OCI-LY7 (cell line): ENCODE data around the gene ATP1B2. TPM values are rescaled to one million over a fixed set of nuclear protein-coding genes. Genes with fewer than 3 reads are reported as not detected.

Experiments used
- BruUV-seq: library from RNA; stranded (reverse); fragments of 400-500 nt; replicated peaks from 2 replicates; lab custom pipeline; 2021; lab: Mats Ljungman, UMichigan
- CTCF ChIA-PET: fragments of 300-600 bp; sonication (Branson Sonifier 250); formaldehyde crosslinking; loops from one replicate; lab custom pipeline; 2022; ENCODE audit warnings: antibody characterized with exemption; ENCODE audit not compliant: unreplicated experiment; lab: Charles Lee
- POLR2A ChIA-PET: fragments of 300-600 bp; sonication (Branson Sonifier 250); formaldehyde crosslinking; loops from one replicate; lab custom pipeline; 2022; ENCODE audit warnings: antibody characterized with exemption; lab: Charles Lee
- DNase-seq: peaks from one replicate; pipeline ENCODE4 v3.0.0-alpha.2; 2015; ENCODE audit warnings: low spot score
- H2AFZ ChIP-seq: fragments of 200-600 bp; sonication (generic), shearing (Covaris generic); 2 replicates; pipeline ENCODE4 v1.6.1; 2014; ENCODE audit warnings: mild to moderate bottlenecking, antibody characterized with exemption, low read length, moderate library complexity
- H3K27ac ChIP-seq: fragments of 200-600 bp; sonication (generic); 2 replicates; pipeline ENCODE4 v1.5.1; 2014; ENCODE audit warnings: mixed run types, low read depth, mild to moderate bottlenecking, moderate library complexity, low read length, inconsistent platforms; ENCODE audit not compliant: poor library complexity, severe bottlenecking
- H3K36me3 ChIP-seq: fragments of 200-600 bp; sonication (generic); 2 replicates; pipeline ENCODE4 v1.6.1; 2014; ENCODE audit warnings: mild to moderate bottlenecking, antibody characterized with exemption, low read length, moderate library complexity, mixed read lengths; ENCODE audit not compliant: insufficient read depth
- H3K4me1 ChIP-seq: fragments of 200-600 bp; sonication (generic); 2 replicates; pipeline ENCODE4 v1.5.1; 2014; ENCODE audit warnings: mild to moderate bottlenecking, low read length; ENCODE audit not compliant: insufficient read depth, poor library complexity, severe bottlenecking
- H3K4me2 ChIP-seq: fragments of 200-600 bp; sonication (generic); 2 replicates; pipeline ENCODE4 v1.6.1; 2014; ENCODE audit warnings: mild to moderate bottlenecking, low read length
- H3K4me3 ChIP-seq: fragments of 200-600 bp; sonication (generic); 2 replicates; pipeline ENCODE4 v1.5.1; 2014; ENCODE audit warnings: mild to moderate bottlenecking, low read depth, low read length; ENCODE audit not compliant: poor library complexity, severe bottlenecking
- H3K79me2 ChIP-seq: fragments of 200-600 bp; sonication (generic); 2 replicates; pipeline ENCODE4 v1.6.1; 2016; ENCODE audit warnings: low read depth, mild to moderate bottlenecking, low read length, moderate library complexity, mixed read lengths; ENCODE audit not compliant: insufficient read depth
- H3K9me2 ChIP-seq: fragments of 200-600 bp; sonication (generic); 2 replicates; pipeline ENCODE4 v1.6.1; 2016; ENCODE audit warnings: mild to moderate bottlenecking, low read length, mixed read lengths; ENCODE audit not compliant: insufficient read depth
- H3K9me3 ChIP-seq: fragments of 200-600 bp; sonication (generic); 2 replicates; pipeline ENCODE4 v1.6.1; 2014; ENCODE audit warnings: mild to moderate bottlenecking, mixed run types, low read length, mixed read lengths
- H4K20me1 ChIP-seq: fragments of 200-600 bp; sonication (generic); 2 replicates; pipeline ENCODE4 v1.6.1; 2014; ENCODE audit warnings: mild to moderate bottlenecking, antibody characterized with exemption, low read length, moderate library complexity, mixed read lengths; ENCODE audit not compliant: insufficient read depth
- CTCF ChIP-seq: fragments of 200-600 bp; sonication (generic); conservative IDR thresholded peaks from 2 replicates; pipeline ENCODE4 v1.5.1; 2014; ENCODE audit warnings: mild to moderate bottlenecking, antibody characterized with exemption, low read length, moderate library complexity, mixed read lengths
- EZH2phosphoT487 ChIP-seq: fragments of 200-600 bp; sonication (generic); IDR thresholded peaks from 2 replicates; pipeline ENCODE4 v1.6.1; 2018; ENCODE audit warnings: low read depth, borderline replicate concordance, mild to moderate bottlenecking, mixed run types, antibody characterized with exemption, low read length, moderate library complexity, mixed read lengths
- intact Hi-C: fragments of 100-400 bp; cut with micrococcal nuclease; formaldehyde crosslinking; loops from one replicate; pipeline ENCODE4 v1.10.0; 2022; ENCODE audit not compliant: unreplicated experiment
- total RNA-seq, 2 experiments: library from RNA; depleted of rRNA in 1 of 2; stranded (reverse); fragments of >200 nt in 1 of 2; shearing (Covaris generic) in 1 of 2; gene quantifications; 2 replicates each; pipeline ENCODE4 v1.2.3, GENCODE V29; 2014 to 2022

The ATP1B2 gene
- total RNA-seq, 2 experiments from 2014 or later: not detected

GRCh38 chr17:7705269-7706255, 54.8 kb downstream of the ATP1B2 start:
- no peak for TF ChIP-seq CTCF
- TF ChIP-seq EZH2phosphoT487: no peak
- no TSS peak for BruUV-seq
- intact Hi-C loops: no loop called here
- no peak overlapping the region for H3K4me3 ChIP-seq
- H3K36me3 ChIP-seq: peaks cover 8% of the 10 kb centered on the region
- no peak overlapping the region for H2AFZ ChIP-seq
- no peaks in the 10 kb centered on the region for H3K9me3 ChIP-seq
- no peak overlapping the region for H3K27ac ChIP-seq
- no peaks in the 10 kb centered on the region for H3K79me2 ChIP-seq
- no peak for DNase-seq
- H3K4me1 ChIP-seq: peaks cover 7% of the 10 kb centered on the region
- ChIA-PET POLR2A (no interaction called here), CTCF (no interaction called here)
- H3K4me2 ChIP-seq: no peak overlapping the region
- no peaks in the 10 kb centered on the region; the same call in 1 of the 2 replicates for H4K20me1 ChIP-seq
- H3K9me2 ChIP-seq: no peaks in the 10 kb centered on the region

- CTCF ChIA-PET: no interaction called here
- no peak overlapping the region for H3K27ac ChIP-seq
- H3K36me3 ChIP-seq: peaks cover 2% of the 10 kb centered on the region; the same call in 1 of the 2 replicates
- H3K9me2 ChIP-seq: 0 out of 2 replicates have a peak, but pooled peaks cover 4% of the 10 kb centered on the region
- H2AFZ ChIP-seq: no peak overlapping the region
- BruUV-seq: no TSS peak
- POLR2A ChIA-PET: interaction anchor here (0.5 to 0.6 kb wide), 2 partner anchors 53 to 431 kb away, joined by 3 read pairs; no protein-coding TSS in a partner anchor
- TF ChIP-seq EZH2phosphoT487: no peak
- TF ChIP-seq CTCF: no peak
- no peak overlapping the region for H3K4me3 ChIP-seq
- no peaks in the 10 kb centered on the region; the same call in 1 of the 2 replicates for H4K20me1 ChIP-seq
- DNase-seq: no peak
- intact Hi-C loops: no loop called here
- H3K9me3 ChIP-seq: no peaks in the 10 kb centered on the region
- peaks cover 10% of the 10 kb centered on the region for H3K4me1 ChIP-seq
- no peak overlapping the region for H3K4me2 ChIP-seq
- no peaks in the 10 kb centered on the region for H3K79me2 ChIP-seq
Observed at GRCh38 chr17:7706631-7707354, 56.1 kb downstream of the ATP1B2 start.

Other genes starting within 250 kb of the ATP1B2 start
- gene TMEM256, start 246.8 kb upstream of the ATP1B2 start, total RNA-seq (2014; rRNA removed; shearing (Covaris generic)): 108 and 165 TPM in 2 replicates
- gene TMEM256, start 246.8 kb upstream of the ATP1B2 start, total RNA-seq (2022): 96.6 and 107 TPM in 2 replicates
- gene NLGN2, start 243.1 kb upstream of the ATP1B2 start, total RNA-seq (2014; rRNA removed; shearing (Covaris generic)): 0.06 TPM in 1 of 2 replicates, not detected in the other
- 1.2 TPM in 1 of 2 replicates, not detected in the other for gene NLGN2, start 243.1 kb upstream of the ATP1B2 start, total RNA-seq (2022)
- not detected in 2 replicates for gene SPEM1, start 230.6 kb upstream of the ATP1B2 start, total RNA-seq (2014; rRNA removed; shearing (Covaris generic))
- not detected in 2 replicates for gene SPEM1, start 230.6 kb upstream of the ATP1B2 start, total RNA-seq (2022)
- not detected in 2 replicates for gene SPEM2, start 225.3 kb upstream of the ATP1B2 start, total RNA-seq (2014; rRNA removed; shearing (Covaris generic))
- not detected in 2 replicates for gene SPEM2, start 225.3 kb upstream of the ATP1B2 start, total RNA-seq (2022)
- not detected in 2 replicates for gene SPEM3, start 222.1 kb upstream of the ATP1B2 start, total RNA-seq (2014; rRNA removed; shearing (Covaris generic))
- not detected in 2 replicates for gene SPEM3, start 222.1 kb upstream of the ATP1B2 start, total RNA-seq (2022)
- gene TMEM102, start 215.5 kb upstream of the ATP1B2 start, total RNA-seq (2014; rRNA removed; shearing (Covaris generic)): 13.4 and 15.6 TPM in 2 replicates
- gene TMEM102, start 215.5 kb upstream of the ATP1B2 start, total RNA-seq (2022): 16.6 and 18.9 TPM in 2 replicates
- gene FGF11, start 211.4 kb upstream of the ATP1B2 start, total RNA-seq (2014; rRNA removed; shearing (Covaris generic)): 1.3 and 2.8 TPM in 2 replicates
- gene FGF11, start 211.4 kb upstream of the ATP1B2 start, total RNA-seq (2022): 9.9 and 11.0 TPM in 2 replicates
- 12.7 and 13.2 TPM in 2 replicates for gene CHRNB1, start 205.9 kb upstream of the ATP1B2 start, total RNA-seq (2014; rRNA removed; shearing (Covaris generic))
- 13.4 and 15.6 TPM in 2 replicates for gene CHRNB1, start 205.9 kb upstream of the ATP1B2 start, total RNA-seq (2022)
- gene ZBTB4, start 171.3 kb upstream of the ATP1B2 start, total RNA-seq (2014; rRNA removed; shearing (Covaris generic)): 3.4 and 3.5 TPM in 2 replicates
- 3.9 and 4.6 TPM in 2 replicates for gene ZBTB4, start 171.3 kb upstream of the ATP1B2 start, total RNA-seq (2022)
- not detected in 2 replicates for gene SLC35G6, start 169.5 kb upstream of the ATP1B2 start, total RNA-seq (2014; rRNA removed; shearing (Covaris generic))
- gene SLC35G6, start 169.5 kb upstream of the ATP1B2 start, total RNA-seq (2022): not detected in 2 replicates
- gene POLR2A, start 166.6 kb upstream of the ATP1B2 start, total RNA-seq (2014; rRNA removed; shearing (Covaris generic)): 76.6 and 84.2 TPM in 2 replicates
- gene POLR2A, start 166.6 kb upstream of the ATP1B2 start, total RNA-seq (2022): 218 and 264 TPM in 2 replicates
- gene TNFSF12, start 101.9 kb upstream of the ATP1B2 start, total RNA-seq (2014; rRNA removed; shearing (Covaris generic)): not detected in 2 replicates
- gene TNFSF12, start 101.9 kb upstream of the ATP1B2 start, total RNA-seq (2022): not detected in 2 replicates
- gene TNFSF13, start 92.2 kb upstream of the ATP1B2 start, total RNA-seq (2014; rRNA removed; shearing (Covaris generic)): 0.49 and 0.98 TPM in 2 replicates
- gene TNFSF13, start 92.2 kb upstream of the ATP1B2 start, total RNA-seq (2022): 4.8 and 6.0 TPM in 2 replicates
- gene SENP3, start 89.0 kb upstream of the ATP1B2 start, total RNA-seq (2014; rRNA removed; shearing (Covaris generic)): 100 and 102 TPM in 2 replicates
- gene SENP3, start 89.0 kb upstream of the ATP1B2 start, total RNA-seq (2022): 62.4 and 77.6 TPM in 2 replicates
- 0.10 and 0.54 TPM in 2 replicates for gene CD68, start 71.3 kb upstream of the ATP1B2 start, total RNA-seq (2014; rRNA removed; shearing (Covaris generic))
- 0.44 and 0.72 TPM in 2 replicates for gene CD68, start 71.3 kb upstream of the ATP1B2 start, total RNA-seq (2022)
- gene MPDU1, start 67.1 kb upstream of the ATP1B2 start, total RNA-seq (2014; rRNA removed; shearing (Covaris generic)): 30.4 and 34.5 TPM in 2 replicates
- 21.3 and 26.1 TPM in 2 replicates for gene MPDU1, start 67.1 kb upstream of the ATP1B2 start, total RNA-seq (2022)
- gene SOX15, start 60.8 kb upstream of the ATP1B2 start, total RNA-seq (2014; rRNA removed; shearing (Covaris generic)): 0.23 and 1.6 TPM in 2 replicates
- gene SOX15, start 60.8 kb upstream of the ATP1B2 start, total RNA-seq (2022): 0.57 and 0.84 TPM in 2 replicates
- 24.6 and 32.4 TPM in 2 replicates for gene FXR2, start 36.0 kb upstream of the ATP1B2 start, total RNA-seq (2014; rRNA removed; shearing (Covaris generic))
- gene FXR2, start 36.0 kb upstream of the ATP1B2 start, total RNA-seq (2022): 32.1 and 41.4 TPM in 2 replicates
- gene SAT2, start 23.1 kb upstream of the ATP1B2 start, total RNA-seq (2014; rRNA removed; shearing (Covaris generic)): 16.0 and 16.9 TPM in 2 replicates
- gene SAT2, start 23.1 kb upstream of the ATP1B2 start, total RNA-seq (2022): 37.3 and 41.1 TPM in 2 replicates
- not detected in 2 replicates for gene SHBG, start 20.8 kb upstream of the ATP1B2 start, total RNA-seq (2014; rRNA removed; shearing (Covaris generic))
- gene SHBG, start 20.8 kb upstream of the ATP1B2 start, total RNA-seq (2022): 0.50 and 0.53 TPM in 2 replicates
- gene TP53, start 36.6 kb downstream of the ATP1B2 start, total RNA-seq (2014; rRNA removed; shearing (Covaris generic)): 52.9 and 69.2 TPM in 2 replicates
- gene TP53, start 36.6 kb downstream of the ATP1B2 start, total RNA-seq (2022): 172 and 195 TPM in 2 replicates
- gene WRAP53, start 37.6 kb downstream of the ATP1B2 start, total RNA-seq (2014; rRNA removed; shearing (Covaris generic)): 30.7 and 39.3 TPM in 2 replicates
- 24.8 and 27.4 TPM in 2 replicates for gene WRAP53, start 37.6 kb downstream of the ATP1B2 start, total RNA-seq (2022)
- gene EFNB3, start 54.3 kb downstream of the ATP1B2 start, total RNA-seq (2014; rRNA removed; shearing (Covaris generic)): not detected in 2 replicates
- gene EFNB3, start 54.3 kb downstream of the ATP1B2 start, total RNA-seq (2022): 0.11 and 0.15 TPM in 2 replicates
- gene DNAH2, start 66.8 kb downstream of the ATP1B2 start, total RNA-seq (2014; rRNA removed; shearing (Covaris generic)): 0.05 TPM in 1 of 2 replicates, not detected in the other
- gene DNAH2, start 66.8 kb downstream of the ATP1B2 start, total RNA-seq (2022): not detected in 2 replicates
- 4.4 and 10.0 TPM in 2 replicates for gene KDM6B, start 183.3 kb downstream of the ATP1B2 start, total RNA-seq (2014; rRNA removed; shearing (Covaris generic))
- gene KDM6B, start 183.3 kb downstream of the ATP1B2 start, total RNA-seq (2022): 46.4 and 62.9 TPM in 2 replicates
- gene TMEM88, start 204.1 kb downstream of the ATP1B2 start, total RNA-seq (2014; rRNA removed; shearing (Covaris generic)): 0.41 TPM in 1 of 2 replicates, not detected in the other
- gene TMEM88, start 204.1 kb downstream of the ATP1B2 start, total RNA-seq (2022): 3.8 and 4.0 TPM in 2 replicates
- gene NAA38, start 206.6 kb downstream of the ATP1B2 start, total RNA-seq (2014; rRNA removed; shearing (Covaris generic)): 168 and 205 TPM in 2 replicates
- gene NAA38, start 206.6 kb downstream of the ATP1B2 start, total RNA-seq (2022): 149 and 153 TPM in 2 replicates
- 16.9 and 18.1 TPM in 2 replicates for gene CYB5D1, start 207.1 kb downstream of the ATP1B2 start, total RNA-seq (2014; rRNA removed; shearing (Covaris generic))
- 19.3 and 24.8 TPM in 2 replicates for gene CYB5D1, start 207.1 kb downstream of the ATP1B2 start, total RNA-seq (2022)
- gene CHD3, start 237.9 kb downstream of the ATP1B2 start, total RNA-seq (2014; rRNA removed; shearing (Covaris generic)): 42.5 and 59.6 TPM in 2 replicates
- gene CHD3, start 237.9 kb downstream of the ATP1B2 start, total RNA-seq (2022): 124 and 126 TPM in 2 replicates